Measurements from ENCODE around the gene UNC45B.
"Not testable (repeated sequence)": the region's sequence is repeated elsewhere in the genome, so short reads cannot be mapped to it uniquely, and the experiment has no call there.

The UNC45B gene

GRCh38 chr17:35213412-35213940, 65.9 kb downstream of the UNC45B start:
- DNase-seq, result no peak

DNA sequence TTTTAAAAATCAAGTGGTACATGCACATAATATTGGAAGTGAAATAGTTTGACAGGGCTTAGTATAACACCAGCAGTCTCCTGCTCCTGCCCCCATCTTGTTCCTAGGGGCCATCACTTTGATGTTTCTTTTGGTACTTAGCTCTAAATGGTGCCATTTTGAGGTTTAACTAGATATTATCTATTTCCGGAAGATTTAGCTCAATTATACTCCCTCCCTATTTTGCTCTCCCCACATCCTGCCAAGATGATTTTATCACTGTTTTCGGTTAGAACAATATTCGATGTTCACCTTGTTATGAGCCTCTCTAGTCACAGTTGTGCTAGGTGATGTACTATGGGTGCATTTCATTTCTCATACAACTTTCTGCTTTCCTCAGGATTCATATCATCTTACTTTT, 66.6 kb downstream of the UNC45B start:
- DNase-seq, result no peak

DNA sequence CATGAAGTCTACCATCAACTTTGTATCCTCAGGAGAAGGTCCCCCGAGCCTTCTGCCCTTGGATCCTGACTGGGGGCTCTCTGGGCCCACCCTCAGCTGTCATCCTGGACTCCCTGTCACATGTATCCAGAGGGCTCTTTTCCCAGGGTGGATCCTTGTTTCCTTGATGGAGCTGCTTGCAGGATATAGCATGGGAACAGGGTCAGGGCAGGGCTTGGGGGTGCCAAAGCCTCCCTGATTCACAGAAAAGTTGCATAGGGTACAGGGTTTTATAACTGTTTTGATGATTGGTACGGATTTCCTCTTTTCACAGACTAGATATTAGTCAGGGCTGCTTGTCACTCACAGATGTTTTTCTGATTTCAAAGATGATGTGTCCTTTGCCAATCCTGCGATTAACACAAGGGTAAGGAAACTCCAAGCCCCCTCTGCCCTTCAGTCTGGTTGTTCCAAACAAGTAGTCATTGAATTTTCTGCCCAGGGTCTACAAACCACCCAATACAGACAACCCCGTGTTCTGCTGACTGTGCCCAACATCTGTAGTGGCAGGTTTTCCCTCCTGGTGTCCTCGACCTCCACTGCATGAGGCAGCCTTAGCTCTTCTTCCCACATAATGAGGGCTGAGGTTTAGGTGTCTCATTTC, 67.1 kb downstream of the UNC45B start:
- no peak for DNase-seq

GRCh38 chr17:35217107-35217506, 69.5 kb downstream of the UNC45B start:
- no peak for DNase-seq

GRCh38 chr17:35218915-35219314, 71.3 kb downstream of the UNC45B start:
- DNase-seq, result no peak

DNA sequence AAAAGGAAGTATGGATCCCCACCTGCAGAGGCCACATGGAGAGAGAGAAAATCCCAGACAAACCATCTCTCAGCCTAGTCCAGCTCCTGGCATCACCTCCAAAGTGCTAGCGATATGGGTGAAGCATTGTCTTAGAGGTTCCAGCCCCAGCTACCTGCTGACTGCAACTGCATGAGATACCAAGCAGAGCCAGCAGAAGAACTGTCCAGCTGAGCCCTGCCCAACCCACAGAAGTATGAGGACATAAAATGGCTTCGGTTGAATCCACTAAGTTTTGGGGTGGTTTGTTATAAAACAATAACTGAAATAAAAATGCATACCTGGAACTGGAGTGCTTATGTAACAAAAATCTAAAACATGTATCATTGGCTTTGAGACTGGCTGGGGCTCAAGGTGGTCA, 74.8 kb downstream of the UNC45B start:
- no peak for DNase-seq

DNA sequence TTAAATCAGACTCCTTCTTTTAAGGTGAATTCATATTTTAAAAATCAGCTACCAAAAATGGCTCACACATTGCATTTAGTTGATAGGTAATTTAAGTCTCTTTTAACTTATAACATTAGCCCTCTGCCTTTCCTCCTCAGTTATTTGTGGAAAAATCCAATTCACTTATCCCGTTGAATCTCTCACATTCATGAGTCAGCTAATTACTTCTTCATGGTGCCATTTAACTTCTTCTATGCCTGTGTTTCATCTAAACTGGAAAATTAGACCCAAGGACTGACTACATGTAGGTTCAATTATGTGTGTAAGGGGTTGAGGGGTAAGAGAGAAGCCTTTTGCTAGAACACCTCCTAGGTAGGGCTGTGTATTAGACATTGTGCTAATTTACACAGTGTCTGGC, 76.8 kb downstream of the UNC45B start:
- DNase-seq, result no peak

DNA sequence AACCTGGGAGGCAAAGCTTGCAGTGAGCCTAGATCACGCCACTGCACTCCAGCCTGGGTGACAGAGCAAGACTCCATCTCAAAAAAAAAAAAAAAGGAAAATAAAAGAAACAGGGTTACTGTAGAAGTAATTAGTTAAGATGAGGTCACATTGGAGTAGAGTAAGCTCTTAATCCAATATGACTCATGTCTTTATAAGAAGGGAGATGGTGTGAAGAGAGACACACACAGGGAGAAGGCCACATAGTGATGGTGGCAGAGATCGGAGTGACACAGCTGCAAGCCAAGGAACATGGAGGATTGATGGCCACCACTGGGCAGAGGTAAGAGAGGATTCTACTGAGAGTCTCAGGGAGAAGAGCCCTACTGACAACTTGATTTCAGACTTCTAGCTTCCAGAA, 79.9 kb downstream of the UNC45B start:
- no peak for DNase-seq

DNA sequence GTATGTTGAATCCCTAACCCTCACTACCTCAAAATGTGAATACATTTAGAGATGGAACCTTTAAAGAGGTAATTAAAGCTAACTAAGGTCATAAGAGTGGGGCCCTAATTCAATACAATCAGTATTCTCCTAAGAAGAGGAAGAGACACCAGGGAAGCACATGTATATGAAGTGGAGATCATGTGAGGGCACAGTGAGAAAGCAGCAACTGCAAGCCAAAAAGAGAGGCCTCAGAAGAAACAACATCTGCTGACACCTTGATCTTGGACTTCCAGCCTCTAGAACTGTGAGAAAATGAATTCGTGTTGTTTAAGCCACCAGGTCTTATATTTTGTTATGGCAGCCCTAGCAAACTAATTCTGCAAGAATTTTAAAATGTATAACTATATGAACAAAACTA, 82.0 kb downstream of the UNC45B start:
- DNase-seq, result no peak

GRCh38 chr17:35234315-35234714, 86.7 kb downstream of the UNC45B start:
- not testable (repeated sequence) for DNase-seq

GRCh38 chr17:35235289-35235688, 87.7 kb downstream of the UNC45B start:
- no peak for DNase-seq

- no peak for DNase-seq
These were observed 88.3 kb downstream of the UNC45B start for GRCh38 chr17:35235917-35236316.

- DNase-seq, result no peak
These were observed 89.2 kb downstream of the UNC45B start for GRCh38 chr17:35236821-35237220.

DNA sequence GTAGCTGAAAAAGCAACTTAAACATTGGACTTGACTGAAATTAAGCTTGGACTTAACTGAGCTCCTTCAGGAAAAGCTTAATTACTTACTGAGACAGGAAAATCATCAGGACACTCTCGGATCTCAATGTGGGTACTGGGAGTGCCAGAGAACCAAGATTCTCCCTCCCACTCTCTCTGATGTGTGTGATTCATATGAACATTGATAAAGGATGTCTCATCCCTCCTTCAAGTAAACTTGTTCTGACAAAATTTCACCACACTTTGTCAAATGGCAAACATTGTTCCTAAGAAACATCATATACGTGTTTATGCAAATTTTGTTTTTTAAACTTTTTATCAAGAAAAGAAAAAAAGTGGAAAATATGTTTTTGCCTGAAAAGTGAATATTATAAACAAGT, 91.2 kb downstream of the UNC45B start:
- no peak for DNase-seq
